Astrocyte (in vitro differentiated cells and primary cell): ENCODE results near the gene SH3RF1. TPM values are rescaled to one million over a fixed set of nuclear protein-coding genes. Genes with fewer than 3 reads are reported as not detected.
A peak's percentile ranks its signal among the peaks of the same experiment; 100 is the strongest.

Source experiments
- DNase-seq: peaks from one replicate; pipeline ENCODE4 v3.0.0-alpha.2; 2010; ENCODE audit warnings: low read depth
- FAIRE-seq: peaks from 2 replicates; lab custom pipeline; 2011; peaks lifted over from hg19 to GRCh38; lab: Jason Lieb, UNC
- H2AFZ ChIP-seq: 2 replicates; pipeline ENCODE4 v1.6.0; 2012; ENCODE audit warnings: low read depth, low read length, inconsistent platforms
- H3K27ac ChIP-seq: 2 replicates; pipeline ENCODE4 v1.5.1; 2011; ENCODE audit warnings: low read depth, low read length, inconsistent platforms
- H3K27me3 ChIP-seq: 2 replicates; pipeline ENCODE4 v1.6.0; 2011; ENCODE audit warnings: low read length, inconsistent platforms; ENCODE audit not compliant: insufficient read depth
- H3K36me3 ChIP-seq: 2 replicates; pipeline ENCODE4 v1.5.1; 2011; ENCODE audit warnings: low read length, inconsistent platforms; ENCODE audit not compliant: insufficient read depth
- H3K4me1 ChIP-seq: 2 replicates; pipeline ENCODE4 v1.5.1; 2011; ENCODE audit warnings: low read length, inconsistent platforms; ENCODE audit not compliant: insufficient read depth
- H3K4me2 ChIP-seq: 2 replicates; pipeline ENCODE4 v1.6.0; 2012; ENCODE audit warnings: low read length, inconsistent platforms
- H3K4me3 ChIP-seq: 2 replicates; pipeline ENCODE4 v1.5.1; 2011; ENCODE audit warnings: low read depth, mild to moderate bottlenecking, low read length, inconsistent platforms; ENCODE audit not compliant: insufficient read depth
- H3K79me2 ChIP-seq: 2 replicates; pipeline ENCODE4 v1.6.0; 2012; ENCODE audit warnings: mild to moderate bottlenecking, low read length, inconsistent platforms; ENCODE audit not compliant: insufficient read depth
- H3K9ac ChIP-seq: 2 replicates; pipeline ENCODE4 v1.6.0; 2012; ENCODE audit warnings: mild to moderate bottlenecking, low read length, inconsistent platforms
- H3K9me3 ChIP-seq: 2 replicates; pipeline ENCODE4 v1.5.1; 2012; ENCODE audit warnings: low read depth, mild to moderate bottlenecking, low read length, inconsistent platforms; ENCODE audit not compliant: insufficient read depth
- H4K20me1 ChIP-seq: 2 replicates; pipeline ENCODE4 v1.6.0; 2012; ENCODE audit warnings: low read length, inconsistent platforms; ENCODE audit not compliant: insufficient read depth
- H3K27ac Mint-ChIP-seq: one replicate; pipeline ENCODE4 v1.8.0; 2021; ENCODE audit warnings: mild to moderate bottlenecking, mixed read lengths; ENCODE audit not compliant: unreplicated experiment
- H3K27me3 Mint-ChIP-seq: one replicate; pipeline ENCODE4 v1.8.0; 2021; ENCODE audit warnings: low read depth, mixed read lengths; ENCODE audit not compliant: unreplicated experiment
- H3K36me3 Mint-ChIP-seq: one replicate; pipeline ENCODE4 v1.8.0; 2021; ENCODE audit warnings: low read depth, mixed read lengths; ENCODE audit not compliant: unreplicated experiment
- H3K4me1 Mint-ChIP-seq: one replicate; pipeline ENCODE4 v1.8.0; 2021; ENCODE audit warnings: low read depth, mixed read lengths; ENCODE audit not compliant: unreplicated experiment
- H3K4me3 Mint-ChIP-seq: one replicate; pipeline ENCODE4 v1.8.0; 2021; ENCODE audit warnings: mild to moderate bottlenecking, moderate library complexity, mixed read lengths; ENCODE audit not compliant: unreplicated experiment
- H3K9me3 Mint-ChIP-seq: one replicate; pipeline ENCODE4 v1.8.0; 2021; ENCODE audit warnings: mild to moderate bottlenecking, mixed read lengths; ENCODE audit not compliant: unreplicated experiment
- EZH2 ChIP-seq: IDR thresholded peaks from 2 replicates; pipeline ENCODE4 v1.6.1; 2012; ENCODE audit warnings: mild to moderate bottlenecking, low read length, inconsistent platforms; ENCODE audit not compliant: insufficient read depth
- total RNA-seq: library from RNA; stranded (reverse); gene quantifications from 2 replicates; pipeline ENCODE4 v1.2.1, GENCODE V29; 2021
- TF ChIP-seq, protein P1 (sequence below): IDR thresholded peaks from 2 replicates; pipeline ENCODE4 v1.5.1; 2011; ENCODE audit warnings: low read depth, mild to moderate bottlenecking, inconsistent platforms, low read length, moderate library complexity; ENCODE audit not compliant: insufficient read depth

Gene SH3RF1
- total RNA-seq, 1 donor from 2014 or later = 25.9 TPM

DNA sequence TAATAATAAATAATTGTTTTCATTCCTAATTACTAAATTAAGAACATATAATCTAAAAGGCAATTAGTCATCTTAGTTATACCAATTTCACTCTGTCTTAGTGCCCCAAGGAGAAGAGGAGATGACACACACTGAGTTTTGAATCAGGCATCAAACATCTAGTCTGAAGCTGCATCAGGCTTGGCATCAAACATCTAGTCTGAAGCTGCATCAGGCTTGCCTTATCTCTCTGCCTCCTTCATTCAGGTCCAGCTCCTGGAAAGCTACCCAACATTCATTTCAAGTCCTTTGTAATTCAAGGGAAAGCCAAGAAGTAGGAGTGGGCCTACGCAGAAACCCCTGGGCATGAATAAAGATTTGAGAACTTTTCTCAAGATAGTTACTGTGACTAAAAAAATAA lies 62.2 kb downstream of the SH3RF1 start:
- H3K4me3 ChIP-seq = no peak overlapping the region
- H3K36me3 ChIP-seq = peaks cover 4% of the 10 kb centered on the region
- Mint-ChIP-seq H3K4me1 (peaks cover 17% of the 10 kb centered on the region), H3K27ac (peak overlapping the region; percentile 58), H3K36me3 (peaks cover 13% of the 10 kb centered on the region), H3K9me3 (peaks cover 6% of the 10 kb centered on the region), H3K4me3 (peak overlapping the region; percentile 3), H3K27me3 (no peaks in the 10 kb centered on the region)
- peaks cover 92% of the 10 kb centered on the region for H3K79me2 ChIP-seq
- no peak overlapping the region for H3K4me2 ChIP-seq
- H3K27me3 ChIP-seq = no peaks in the 10 kb centered on the region
- peaks cover 59% of the 10 kb centered on the region for H4K20me1 ChIP-seq
- H3K4me1 ChIP-seq = peaks cover 10% of the 10 kb centered on the region
- H3K27ac ChIP-seq = peak overlapping the region; percentile 4
- peak; percentile 52 for DNase-seq
- H3K9me3 ChIP-seq = no peaks in the 10 kb centered on the region
- no peak for TF ChIP-seq EZH2
- TF ChIP-seq, protein P1, sequence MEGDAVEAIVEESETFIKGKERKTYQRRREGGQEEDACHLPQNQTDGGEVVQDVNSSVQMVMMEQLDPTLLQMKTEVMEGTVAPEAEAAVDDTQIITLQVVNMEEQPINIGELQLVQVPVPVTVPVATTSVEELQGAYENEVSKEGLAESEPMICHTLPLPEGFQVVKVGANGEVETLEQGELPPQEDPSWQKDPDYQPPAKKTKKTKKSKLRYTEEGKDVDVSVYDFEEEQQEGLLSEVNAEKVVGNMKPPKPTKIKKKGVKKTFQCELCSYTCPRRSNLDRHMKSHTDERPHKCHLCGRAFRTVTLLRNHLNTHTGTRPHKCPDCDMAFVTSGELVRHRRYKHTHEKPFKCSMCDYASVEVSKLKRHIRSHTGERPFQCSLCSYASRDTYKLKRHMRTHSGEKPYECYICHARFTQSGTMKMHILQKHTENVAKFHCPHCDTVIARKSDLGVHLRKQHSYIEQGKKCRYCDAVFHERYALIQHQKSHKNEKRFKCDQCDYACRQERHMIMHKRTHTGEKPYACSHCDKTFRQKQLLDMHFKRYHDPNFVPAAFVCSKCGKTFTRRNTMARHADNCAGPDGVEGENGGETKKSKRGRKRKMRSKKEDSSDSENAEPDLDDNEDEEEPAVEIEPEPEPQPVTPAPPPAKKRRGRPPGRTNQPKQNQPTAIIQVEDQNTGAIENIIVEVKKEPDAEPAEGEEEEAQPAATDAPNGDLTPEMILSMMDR = no peak
- no peak overlapping the region for H2AFZ ChIP-seq
- H3K9ac ChIP-seq = no peak overlapping the region
- no peak for FAIRE-seq

DNA sequence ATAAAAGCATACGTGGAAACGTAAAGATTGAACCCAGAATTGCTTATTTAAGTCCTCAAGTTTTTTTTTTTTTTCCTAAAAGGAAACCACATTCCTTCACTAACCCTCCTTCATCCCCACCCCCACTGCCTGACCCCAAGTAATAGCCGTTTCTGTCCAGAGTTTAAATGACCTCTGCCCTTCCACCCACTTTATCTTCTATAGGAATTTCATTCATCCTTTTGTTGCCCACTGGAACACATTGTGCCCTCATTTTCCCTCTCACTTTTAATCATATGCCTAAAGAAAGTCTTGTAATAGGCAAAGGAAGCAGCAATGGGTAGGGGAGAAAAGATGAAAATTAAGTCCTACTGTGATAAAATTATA lies 62.7 kb downstream of the SH3RF1 start:
- H3K9me3 Mint-ChIP-seq = peaks cover 1% of the 10 kb centered on the region
- Histone ChIP-seq H3K27me3 (no peaks in the 10 kb centered on the region), H3K79me2 (peaks cover 91% of the 10 kb centered on the region), H3K27ac (no peak overlapping the region), H4K20me1 (peaks cover 58% of the 10 kb centered on the region), H3K4me2 (peak overlapping the region; percentile 27), H3K36me3 (peaks cover 3% of the 10 kb centered on the region), H3K4me1 (peaks cover 10% of the 10 kb centered on the region), H3K9me3 (no peaks in the 10 kb centered on the region), H2AFZ (no peak overlapping the region), H3K4me3 (no peak overlapping the region), H3K9ac (no peak overlapping the region)
- peak overlapping the region; percentile 45 for H3K4me3 Mint-ChIP-seq
- H3K36me3 Mint-ChIP-seq = peaks cover 8% of the 10 kb centered on the region
- H3K27me3 Mint-ChIP-seq = no peaks in the 10 kb centered on the region
- TF ChIP-seq EZH2 = no peak
- TF ChIP-seq, protein P1 = no peak
- no peak for DNase-seq
- no peak overlapping the region for H3K27ac Mint-ChIP-seq
- no peak for FAIRE-seq
- H3K4me1 Mint-ChIP-seq = peaks cover 17% of the 10 kb centered on the region

- Histone ChIP-seq H3K36me3 (no peaks in the 10 kb centered on the region), H3K9me3 (no peaks in the 10 kb centered on the region), H3K27me3 (no peaks in the 10 kb centered on the region), H3K79me2 (peaks cover 91% of the 10 kb centered on the region), H3K9ac (no peak overlapping the region), H3K4me1 (peaks cover 10% of the 10 kb centered on the region), H3K4me2 (peak overlapping the region; percentile 27), H3K4me3 (no peak overlapping the region), H2AFZ (no peak overlapping the region), H4K20me1 (peaks cover 56% of the 10 kb centered on the region), H3K27ac (no peak overlapping the region)
- H3K27ac Mint-ChIP-seq = no peak overlapping the region
- H3K36me3 Mint-ChIP-seq = peaks cover 7% of the 10 kb centered on the region
- TF ChIP-seq EZH2 = no peak
- TF ChIP-seq, protein P1 = no peak
- DNase-seq (peak; percentile 44), FAIRE-seq (no peak)
- peaks cover 17% of the 10 kb centered on the region for H3K4me1 Mint-ChIP-seq
- H3K27me3 Mint-ChIP-seq = no peaks in the 10 kb centered on the region
- H3K4me3 Mint-ChIP-seq = no peak overlapping the region
- no peaks in the 10 kb centered on the region for H3K9me3 Mint-ChIP-seq
Observed at GRCh38 chr4:169207436-169208089, 63.2 kb downstream of the SH3RF1 start.
